Stimulated activated CD4-positive, alpha-beta T cell treated with anti-CD3 and anti-CD28 coated beads, Interleukin-4, amount 100 ng/mL, for 4 hours (primary cell): ENCODE results near the gene PIGO.

Experiments
- DNase-seq, 2 experiments: peaks; one replicate each; pipeline ENCODE4 v3.0.0-alpha.2; 2020

PIGO gene

DNA sequence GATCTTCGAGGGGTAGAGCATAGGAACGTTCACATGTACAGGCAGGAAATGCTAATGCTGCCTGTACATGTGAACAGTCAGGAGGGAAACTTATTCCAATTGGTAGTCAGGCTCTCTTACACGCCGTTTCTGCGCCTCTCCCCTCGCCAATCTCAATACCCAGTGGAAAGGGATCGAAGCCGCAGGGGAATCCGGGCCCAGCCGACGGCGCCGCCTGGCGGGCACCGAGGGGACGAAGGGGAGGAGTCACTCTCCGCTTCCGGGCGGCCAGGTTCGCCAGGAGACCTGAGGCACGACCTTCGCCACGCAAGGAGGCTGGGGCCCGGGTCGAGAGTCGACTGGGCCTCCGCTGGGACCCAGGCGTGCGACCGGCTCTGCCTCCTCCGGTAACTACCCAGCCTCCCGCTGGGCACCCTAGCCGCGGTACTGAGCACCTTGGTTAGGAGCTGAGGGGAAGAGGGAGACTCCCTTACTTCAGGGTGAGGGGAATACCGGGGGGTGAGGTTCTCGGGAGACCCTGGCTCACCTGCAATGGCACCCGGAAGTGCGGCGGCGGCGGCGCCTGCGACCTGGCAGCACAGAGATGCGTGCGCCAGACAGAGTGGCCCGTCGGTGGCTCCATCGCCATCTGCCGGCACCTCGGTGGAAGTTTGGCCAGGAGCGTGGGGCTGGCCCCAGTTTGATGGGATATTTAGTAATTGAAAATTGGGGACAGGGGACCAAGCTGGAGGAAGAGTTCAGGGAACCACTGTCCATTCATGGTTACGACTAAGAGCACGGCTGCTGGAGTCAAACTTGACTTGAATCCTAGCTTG is at the start of gene PIGO:
TSS of gene PIGO (minus strand) at position 557 of the 815 bp plus-strand sequence. CDS start 1,026 bp downstream, outside the sequence.
- peak; percentile 88 for DNase-seq

DNA sequence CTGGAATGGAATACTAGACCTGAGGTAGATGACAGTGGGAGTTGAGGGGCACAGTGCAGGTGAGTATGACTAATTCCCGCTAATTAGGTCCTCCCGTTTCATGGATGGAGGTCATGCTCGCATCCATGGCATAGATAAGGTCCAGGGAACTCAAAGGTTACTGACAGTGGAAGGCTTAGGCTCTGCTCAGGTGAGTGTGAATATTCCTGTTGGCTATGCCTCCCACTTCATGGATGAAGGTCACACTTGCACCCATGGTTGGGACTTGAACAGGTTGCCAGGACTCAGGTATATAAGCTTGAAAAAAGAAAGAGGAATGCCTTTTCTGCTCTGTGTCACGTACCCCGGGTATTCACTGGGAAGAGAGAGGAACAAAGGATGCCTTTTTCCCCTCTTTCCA is 45.6 kb upstream of the PIGO start:
- DNase-seq: no peak

DNA sequence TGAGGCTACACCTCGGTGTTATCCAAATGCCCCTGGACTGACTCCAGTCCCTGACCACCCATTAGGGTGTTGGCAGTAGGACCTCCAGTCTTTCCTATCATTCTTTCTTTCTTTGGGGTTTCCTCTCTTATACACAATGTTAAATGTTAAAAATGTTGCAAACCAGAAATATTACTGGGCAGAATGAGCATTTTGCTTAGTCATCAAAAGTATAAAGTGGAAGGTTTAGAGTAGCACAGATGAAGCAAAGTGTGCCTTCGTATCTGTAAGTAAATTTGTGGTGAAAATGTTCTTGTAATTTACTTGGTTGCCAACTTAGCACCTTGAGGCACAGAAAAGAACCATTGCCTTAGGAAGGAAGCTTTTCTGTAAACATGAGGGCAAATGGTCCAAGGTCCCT is 43.7 kb upstream of the PIGO start:
- DNase-seq: no peak

DNA sequence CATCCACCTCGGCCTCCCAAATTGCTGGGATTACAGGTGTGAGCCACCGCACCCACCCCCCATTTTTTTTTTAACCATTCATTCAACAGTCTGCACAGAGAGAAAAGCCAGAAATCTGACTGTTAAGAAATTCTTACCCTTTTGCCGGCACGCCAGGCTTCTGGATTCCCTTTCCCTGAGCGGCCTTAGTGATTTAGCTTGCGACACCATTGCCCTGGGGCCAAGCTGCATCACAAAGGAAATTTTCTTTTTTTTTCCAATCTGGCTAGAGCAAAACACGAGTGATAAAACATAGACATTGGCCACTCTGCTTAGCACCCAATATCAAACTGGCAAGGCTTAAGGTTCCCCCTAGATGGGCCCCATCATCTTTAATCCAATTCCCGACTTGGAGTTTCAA is 40.5 kb upstream of the PIGO start:
- no peak for DNase-seq

DNA sequence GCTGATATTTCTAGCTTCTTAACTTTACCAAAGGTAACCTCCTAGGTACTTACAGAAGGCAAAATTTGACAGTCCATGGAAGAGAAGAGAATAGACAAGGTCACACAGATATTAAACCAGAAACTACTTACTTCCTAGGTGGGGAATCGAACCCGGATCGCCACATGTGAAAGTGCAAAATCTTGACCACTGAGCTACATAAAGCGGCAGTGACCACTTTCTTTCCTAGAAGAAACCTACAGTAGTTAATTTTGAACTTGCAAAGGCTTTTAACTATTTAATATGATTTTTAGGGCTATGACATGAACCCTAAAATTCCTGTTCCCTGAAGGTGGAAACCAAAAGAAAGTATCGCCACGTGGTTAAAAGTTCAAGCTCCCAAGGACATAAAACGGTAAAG is 39.6 kb upstream of the PIGO start:
- no peak for DNase-seq

DNA sequence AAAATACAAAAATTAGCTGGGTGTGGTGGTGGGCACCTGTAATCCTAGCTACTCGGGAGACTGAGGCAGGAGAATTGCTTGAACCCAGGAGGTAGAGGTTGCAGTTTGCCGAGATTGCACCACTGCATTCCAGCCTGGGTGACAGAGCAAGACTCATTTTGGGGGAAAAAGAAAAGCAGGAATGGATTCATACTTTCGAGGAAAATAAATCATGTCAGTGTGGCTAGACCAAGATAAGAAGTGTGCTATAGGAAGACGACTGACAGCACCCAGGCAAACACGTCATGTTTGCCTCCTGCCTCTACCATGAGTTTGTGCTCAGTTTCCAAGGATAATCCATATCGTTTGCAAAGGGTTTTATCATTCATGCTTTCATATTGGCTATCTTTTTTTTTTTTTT is 38.5 kb upstream of the PIGO start:
- DNase-seq: no peak

DNA sequence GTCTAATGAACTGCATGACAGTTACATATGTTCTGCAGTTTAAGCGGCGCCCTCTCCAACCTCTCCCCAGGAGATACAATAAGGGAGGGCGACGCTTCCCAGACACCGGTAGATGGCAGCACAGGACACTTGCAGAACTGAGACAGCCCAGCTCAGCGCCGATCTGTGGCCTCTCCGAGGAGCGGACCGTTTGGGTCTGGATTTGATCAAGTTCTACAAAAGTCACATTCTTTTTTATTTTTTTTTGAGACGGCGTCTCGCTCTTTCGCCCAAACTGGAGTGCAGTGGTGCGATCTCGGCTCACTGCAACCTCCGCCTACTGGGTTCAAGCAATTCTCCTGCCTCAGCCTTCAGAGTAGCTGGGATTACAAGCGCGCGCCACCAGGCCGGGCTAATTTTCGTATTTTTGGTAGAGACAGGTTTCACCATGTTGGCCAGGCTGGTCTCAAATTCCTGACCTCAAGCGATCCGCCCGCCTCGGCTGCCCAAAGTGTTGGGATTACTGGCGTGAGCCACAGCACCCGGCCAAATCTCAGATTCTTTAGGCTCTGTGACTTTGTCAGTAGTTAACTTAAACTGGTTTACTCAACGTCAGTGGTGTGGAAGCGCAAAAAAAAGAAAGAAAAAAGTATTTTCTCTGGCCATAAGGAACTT is 20.6 kb upstream of the PIGO start:
- peak; percentile 72 to 85 for DNase-seq

DNA sequence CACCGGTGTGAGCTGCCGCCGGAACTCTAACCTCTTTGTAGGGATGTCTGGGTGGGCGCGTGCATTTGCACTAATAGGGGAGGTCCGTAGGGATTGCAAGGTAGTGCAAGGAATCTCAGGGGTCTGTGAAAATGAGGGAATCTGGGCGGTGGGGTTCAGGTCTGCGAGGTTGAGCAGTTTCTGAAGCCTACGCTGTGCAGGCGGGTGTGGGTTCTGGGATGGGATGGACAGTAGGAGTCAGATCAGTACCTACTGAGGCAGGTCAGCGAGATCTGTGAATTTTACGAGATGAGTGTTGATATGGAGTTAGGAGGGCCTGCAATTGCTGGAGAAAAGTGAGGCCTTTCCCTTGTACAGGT is 20.1 kb upstream of the PIGO start:
- DNase-seq: no peak

DNA sequence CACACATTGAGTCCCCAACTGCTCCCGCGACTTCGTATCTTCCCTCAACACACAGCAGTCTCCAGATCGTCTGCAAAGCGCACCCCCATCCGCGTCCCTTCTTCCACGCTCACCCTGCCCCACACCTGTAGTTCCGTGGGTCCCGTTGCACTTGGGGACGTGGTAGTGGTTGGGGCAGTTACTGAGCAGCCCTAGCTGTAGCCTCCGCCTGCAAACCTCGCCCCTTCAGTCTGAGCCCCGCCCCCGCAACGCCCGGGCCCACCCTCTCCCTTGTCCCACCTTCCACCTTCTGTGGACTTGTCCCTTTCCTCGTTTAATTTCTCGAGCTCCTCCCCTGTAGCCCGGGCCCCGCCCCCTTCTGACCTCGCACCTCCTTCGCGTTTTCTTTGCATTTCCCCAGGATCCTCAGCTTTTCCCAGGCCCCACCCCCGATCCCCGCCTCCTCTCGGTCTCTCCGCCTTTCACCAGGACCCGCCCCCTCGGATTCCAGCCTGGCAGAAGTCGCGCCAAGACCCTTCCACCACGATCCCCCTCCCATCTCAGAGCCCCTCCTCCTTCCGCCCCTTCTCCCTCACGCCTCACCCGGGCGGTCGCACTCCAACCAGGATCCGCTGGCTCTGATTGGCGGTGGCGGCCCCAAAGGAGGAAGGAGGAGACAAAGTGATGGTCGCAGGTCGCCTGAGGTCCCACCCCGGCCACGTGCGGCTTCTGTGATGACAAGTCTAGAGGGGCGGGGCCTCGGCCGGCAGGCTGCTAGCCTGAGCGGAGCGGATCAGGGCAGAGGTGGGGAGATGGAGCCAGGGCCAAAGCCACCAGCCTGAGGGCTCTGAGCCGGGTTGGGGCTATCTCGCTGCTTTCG is 19.5 kb upstream of the PIGO start, which contains the start of gene ATOSB:
TSS of gene ATOSB (minus strand) at position 183 of the 859 bp plus-strand sequence. CDS start 7,588 bp downstream, outside the sequence.
- DNase-seq: peak; percentile 87 to 89

DNA sequence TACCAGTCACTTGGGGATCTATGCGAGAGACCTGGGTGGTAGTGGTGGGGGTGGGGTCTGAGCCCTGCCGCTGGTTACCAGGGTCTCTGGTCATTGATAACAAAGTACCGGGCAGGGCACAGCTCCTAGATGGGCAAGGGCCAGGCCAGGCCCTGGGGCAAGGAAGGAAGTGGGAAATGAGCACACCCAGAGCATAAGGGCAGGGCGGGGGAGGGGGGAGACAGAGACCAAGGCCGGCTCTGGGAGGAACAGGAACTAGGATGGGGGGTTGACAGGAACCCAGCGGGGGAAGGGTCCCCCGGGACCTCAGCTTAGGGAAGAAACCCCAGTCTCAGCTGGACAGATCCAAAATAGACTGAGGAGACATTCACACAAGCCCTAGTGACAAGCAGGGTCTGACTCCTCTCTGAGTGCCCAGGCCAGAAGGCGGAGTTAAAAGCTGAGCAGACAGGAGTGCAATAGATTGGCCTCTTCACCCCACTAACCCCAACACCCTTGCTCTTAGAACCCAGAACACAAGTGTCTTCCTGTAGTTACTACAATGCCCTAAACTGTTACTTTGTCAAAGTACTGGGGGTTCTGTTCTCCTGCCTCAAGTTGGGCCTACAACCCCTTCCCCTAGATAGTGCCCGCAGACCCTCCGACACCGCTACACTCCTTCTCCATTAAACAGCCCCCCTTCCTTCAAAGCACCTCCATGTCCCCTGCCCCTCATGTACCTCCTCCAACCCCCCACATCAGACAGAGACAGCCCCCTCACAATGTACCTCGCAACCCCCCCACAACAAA is 18.6 kb upstream of the PIGO start:
- no peak for DNase-seq

DNA sequence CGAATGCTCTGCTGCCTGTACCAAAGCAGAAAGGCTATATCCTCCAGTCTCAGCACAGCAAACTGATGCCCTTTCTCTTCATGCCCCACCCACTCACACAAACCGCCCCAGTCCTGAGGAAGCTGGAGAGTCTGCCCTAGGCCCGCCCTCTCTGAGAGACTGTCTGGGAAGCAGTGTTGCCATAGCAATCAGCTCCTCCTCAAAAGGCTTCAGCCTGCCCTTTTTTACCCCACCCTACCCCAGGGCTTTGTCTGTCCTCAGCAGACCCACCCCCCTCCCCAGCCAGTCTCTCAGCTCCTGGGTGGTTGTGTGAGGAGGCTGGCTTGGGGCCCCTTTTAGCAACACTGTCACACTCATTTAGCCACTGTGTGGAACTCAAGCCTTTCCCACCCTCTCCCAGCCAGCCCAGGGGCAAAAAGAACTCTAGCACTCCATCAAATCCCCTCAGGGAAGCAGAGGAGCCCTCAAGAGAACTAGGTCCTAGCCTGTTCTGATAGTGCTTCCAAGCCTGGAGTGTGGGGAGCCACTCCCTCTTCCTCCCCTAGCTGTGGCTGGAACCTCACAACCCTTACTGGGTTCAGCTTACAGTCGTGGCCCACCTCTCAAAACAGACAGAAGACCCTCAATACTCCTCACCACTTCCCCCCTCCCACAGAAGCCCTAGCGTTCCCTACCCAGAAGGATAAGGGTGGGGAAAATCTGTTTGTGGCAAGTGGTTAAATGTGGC is 17.9 kb upstream of the PIGO start:
- peak; percentile 41 to 69 for DNase-seq

DNA sequence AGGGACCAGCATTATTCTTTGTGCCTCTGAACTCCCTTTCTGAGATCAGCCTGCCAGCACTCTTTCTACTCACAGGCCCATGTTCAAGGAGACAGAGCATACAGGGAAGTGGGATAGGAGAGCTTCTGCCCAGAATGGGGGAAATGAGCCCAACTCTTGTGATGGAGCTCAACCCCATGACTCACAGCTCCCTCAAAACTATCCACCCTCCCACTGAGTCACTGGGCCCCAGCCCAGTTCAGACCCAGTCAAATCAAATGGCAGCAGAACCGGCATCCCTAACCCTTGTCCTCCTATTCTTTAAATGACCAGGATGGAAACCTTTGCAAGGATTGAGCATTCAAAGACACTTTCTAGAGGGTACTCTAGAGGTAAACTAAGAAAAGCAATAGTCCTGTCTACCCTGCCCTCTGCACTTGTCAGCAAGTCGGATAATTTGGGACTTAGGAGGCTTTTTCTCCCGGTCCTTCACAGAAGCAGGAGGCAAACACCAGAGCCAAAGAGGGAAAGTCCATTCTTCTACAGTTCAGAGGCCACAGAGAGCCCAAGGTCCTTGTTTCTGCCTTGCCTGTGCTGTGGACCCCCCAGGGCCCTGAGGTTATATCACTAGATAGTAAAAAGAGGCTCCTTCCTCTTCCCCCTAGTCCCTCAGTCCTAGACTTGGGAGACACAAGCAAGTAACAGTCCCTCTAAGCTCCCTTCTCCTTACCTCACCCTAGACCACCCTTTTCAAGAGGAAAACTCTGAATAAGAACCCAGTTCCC is 16.0 kb upstream of the PIGO start:
- DNase-seq: no peak

DNA sequence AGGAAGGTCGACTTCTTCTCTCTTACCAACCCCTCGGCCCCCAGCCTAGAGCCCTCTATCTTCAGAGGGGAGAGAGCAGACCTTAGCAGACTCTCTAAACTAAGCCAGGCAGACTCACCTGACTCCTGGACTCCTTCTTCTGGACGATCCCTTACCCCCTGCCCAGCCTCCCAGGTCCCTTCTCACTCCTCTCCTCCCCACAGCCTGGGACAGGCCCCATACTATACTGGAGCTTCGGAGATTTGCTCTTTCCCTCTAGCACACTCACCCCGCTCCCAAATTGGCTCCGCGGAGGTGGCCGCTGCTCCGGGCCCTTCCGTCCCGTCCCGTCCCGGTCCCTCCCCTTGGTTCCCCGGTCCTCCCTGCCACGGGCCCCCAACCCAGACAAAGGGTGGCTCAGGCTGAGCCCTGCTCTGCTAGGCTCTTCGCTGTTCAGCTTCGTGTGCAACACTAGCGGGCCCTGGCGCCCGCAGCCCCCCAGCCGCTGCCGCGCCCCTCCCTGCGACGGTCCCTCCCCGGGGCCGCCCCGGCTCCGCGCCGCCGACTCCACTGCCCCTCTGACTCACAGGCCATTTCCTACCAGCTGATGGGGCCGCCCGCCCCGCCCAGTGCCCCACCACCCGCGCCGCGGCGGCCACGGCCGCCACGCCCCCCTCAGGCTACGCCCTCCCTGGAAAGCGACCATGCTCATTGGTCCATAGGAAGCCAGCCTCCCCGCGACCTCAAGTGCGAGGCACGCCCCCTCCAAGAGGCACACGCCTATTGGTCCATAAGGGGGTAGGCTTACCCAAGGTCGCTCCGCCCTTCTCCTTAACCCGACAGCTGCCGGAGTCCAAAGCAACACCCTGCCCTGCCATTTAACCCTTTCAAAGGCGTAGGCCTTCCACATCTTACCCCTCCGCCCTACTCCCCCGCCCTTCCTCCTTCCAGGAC is 14.9 kb upstream of the PIGO start:
- DNase-seq: peak; percentile 93 to 96

DNA sequence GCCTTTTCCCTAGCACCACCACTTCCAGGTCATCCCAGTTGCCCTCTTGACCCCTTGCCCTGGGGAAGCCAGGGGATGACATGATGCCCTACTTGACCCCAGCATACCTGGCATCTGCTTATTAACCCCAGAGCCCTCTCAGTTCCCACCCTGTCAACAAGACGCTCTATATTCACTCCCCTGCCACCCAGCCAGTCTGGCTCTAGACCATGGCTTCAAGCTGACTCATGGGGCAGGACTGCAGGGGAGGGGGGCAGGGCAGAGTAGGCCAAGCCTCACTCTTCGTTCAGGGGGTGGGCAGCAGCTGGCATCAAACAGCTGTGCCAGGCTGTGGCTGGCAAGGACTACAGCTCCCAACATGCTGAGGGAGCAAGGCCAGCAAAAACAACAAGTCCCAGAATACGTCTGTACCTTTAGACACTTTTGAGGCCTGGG is 14.0 kb upstream of the PIGO start:
- no peak for DNase-seq

DNA sequence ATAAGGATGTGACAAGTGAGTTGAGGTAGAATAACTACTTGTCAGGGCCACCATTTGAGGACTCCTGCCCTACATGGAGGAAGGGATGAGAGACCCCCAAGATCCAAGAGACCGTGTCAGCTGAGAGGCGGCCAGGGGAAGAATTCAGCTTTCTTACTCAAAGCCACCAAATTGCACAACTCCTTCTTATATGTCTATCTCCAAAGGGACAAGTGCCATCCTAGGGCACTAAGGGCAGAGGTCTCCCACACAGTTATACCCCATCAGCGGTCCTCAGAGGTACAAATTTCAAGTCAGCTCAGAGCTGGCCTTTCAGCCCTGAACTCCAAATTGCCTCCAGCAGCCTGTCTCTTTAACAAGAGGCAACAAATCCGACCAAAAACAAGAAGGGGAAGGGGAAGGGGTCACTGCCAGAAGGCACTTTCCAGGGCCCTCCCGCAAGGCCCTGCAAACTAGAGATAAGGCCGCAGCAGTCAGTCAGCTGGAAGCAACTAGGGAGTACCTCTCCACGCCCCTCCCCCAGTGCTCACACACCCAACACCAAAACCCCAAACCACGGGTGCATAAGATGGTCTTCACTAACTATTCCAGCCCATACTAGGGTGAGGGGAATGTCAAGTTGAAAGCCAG is 12.7 kb upstream of the PIGO start:
- DNase-seq: no peak

DNA sequence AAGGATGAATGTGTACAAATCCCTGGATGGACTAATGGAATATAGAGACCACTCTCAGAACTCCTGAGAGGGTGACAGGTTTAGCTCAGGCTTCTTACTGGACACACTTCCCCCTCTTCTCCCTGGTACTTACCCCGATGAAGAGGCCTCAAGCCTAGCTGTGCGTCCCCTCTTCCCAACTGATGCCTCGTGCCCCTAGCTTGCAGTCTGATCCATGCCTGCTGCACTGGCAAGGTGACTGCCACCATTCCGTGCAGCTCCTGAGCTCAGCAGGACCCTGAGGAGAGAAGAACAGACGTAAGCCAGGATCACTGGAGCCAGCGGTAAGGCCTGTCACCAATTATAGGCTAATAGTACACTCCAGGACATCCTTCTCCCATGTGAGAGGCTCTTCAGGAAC is 12.1 kb upstream of the PIGO start:
- DNase-seq: no peak

DNA sequence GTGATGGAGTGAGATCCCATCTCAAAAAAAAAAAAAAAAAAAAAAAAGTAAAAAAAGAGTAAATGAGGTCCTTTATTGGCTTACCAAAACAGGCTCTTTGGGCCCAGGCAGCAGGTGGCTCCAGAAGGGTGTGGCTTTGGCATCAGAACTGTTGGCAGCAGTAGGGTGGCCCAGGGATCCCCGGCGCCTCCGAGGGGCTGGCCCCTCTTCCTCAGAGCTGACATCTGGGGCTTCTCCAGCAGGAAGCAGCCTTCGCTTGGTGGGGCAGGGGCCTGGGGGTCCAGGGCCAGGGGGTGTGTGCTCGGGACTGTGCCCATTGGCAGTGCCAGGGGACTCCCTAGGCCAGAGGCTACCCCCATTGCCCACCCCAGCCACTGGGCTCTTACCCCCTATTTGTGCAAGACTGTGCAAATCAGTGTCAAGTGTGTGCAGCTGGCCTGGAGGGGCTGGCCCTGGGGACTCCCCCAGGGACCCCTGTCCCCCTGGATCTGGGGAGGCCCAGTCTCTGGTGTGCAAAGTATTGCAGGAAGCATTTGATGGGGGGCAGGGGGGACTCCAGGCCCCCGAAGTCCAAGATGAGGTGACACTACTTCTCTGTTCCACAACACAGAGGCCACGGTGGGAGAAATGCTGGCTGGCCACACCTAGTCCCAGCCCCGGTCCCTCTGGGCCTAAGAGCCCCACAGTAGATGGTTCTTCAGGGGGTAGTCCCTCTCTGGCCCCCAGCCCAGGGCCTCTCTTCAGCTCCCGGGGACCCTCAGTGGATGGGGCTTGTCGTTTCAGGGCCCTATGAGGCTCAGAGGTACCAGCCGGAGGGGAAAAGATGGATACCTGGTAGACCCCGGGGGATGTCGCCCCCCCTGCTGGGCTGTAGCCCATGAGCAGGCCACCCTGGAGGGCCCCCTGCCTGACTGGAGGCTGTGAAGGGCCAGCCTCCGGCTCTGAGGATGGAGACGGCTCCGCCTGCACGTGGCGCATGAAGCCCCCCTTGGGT is 11.2 kb upstream of the PIGO start:
- no peak for DNase-seq

DNA sequence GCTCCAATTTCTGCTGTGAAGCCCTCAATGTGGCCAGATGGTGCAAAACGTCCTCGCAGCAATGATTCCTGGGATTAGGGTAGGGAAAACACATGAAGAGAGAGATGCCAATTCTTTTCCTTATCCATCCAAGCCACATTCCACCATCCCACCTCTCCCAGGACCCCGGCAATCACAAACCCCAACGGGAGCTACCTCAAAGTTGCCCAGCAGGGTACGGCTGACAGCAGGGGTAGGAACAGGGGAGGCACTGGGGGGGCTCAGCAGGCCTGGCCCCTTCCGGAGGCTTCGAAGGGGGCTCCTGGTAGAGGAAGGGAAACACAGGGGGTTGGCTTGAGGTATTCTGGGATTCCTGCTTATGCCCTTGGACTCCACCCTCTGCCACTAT is 9.9 kb upstream of the PIGO start:
- no peak for DNase-seq
